Suprapubic skin (tissue), 4 donors: ENCODE results near the gene TPPP2.

ENCODE experiments used
- POLR2A ChIP-seq, 2 donors: fragments of 450-650 bp; IDR thresholded peaks; one replicate each; pipeline ENCODE4 v1.6.1; 2017; ENCODE audit warnings: antibody characterized with exemption in 2 of 2, mild to moderate bottlenecking in 2 of 2, moderate library complexity in 2 of 2
- POLR2AphosphoS5 ChIP-seq, 3 donors: sonication (generic); formaldehyde crosslinking; IDR thresholded peaks; one replicate each; pipeline ENCODE4 v1.6.1; 2017; ENCODE audit warnings: antibody characterized with exemption in 3 of 3
- TF ChIP-seq, protein P1 (sequence below), 2 donors: fragments of 200-600 bp in 1 of 2; fragments of 450-650 bp in 1 of 2; sonication (generic) in 1 of 2; IDR thresholded peaks; one replicate each; pipeline ENCODE4 v1.5.1; 2016 to 2019; ENCODE audit warnings: antibody characterized with exemption in 2 of 2, mild to moderate bottlenecking in 1 of 2, moderate library complexity in 1 of 2

DNA sequence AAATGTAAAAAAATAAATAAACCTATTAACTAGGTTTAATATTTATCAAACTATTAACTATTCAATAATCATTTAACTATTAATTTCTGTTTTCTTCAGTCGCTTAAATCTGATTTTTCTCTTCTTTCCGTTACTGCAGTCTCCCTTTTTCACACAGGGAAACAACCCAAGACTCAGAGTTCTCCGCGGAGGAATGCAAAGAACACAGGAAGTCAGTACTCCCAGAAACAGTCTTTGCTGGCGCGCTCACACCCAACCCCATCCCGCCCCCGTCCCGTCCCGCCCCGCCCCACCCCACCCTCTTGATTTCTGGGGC lies 40.6 kb upstream of the TPPP2 start:
- TF ChIP-seq POLR2AphosphoS5 (IDR thresholded peaks at IDR 0.05) = no peak
- TF ChIP-seq, protein P1, sequence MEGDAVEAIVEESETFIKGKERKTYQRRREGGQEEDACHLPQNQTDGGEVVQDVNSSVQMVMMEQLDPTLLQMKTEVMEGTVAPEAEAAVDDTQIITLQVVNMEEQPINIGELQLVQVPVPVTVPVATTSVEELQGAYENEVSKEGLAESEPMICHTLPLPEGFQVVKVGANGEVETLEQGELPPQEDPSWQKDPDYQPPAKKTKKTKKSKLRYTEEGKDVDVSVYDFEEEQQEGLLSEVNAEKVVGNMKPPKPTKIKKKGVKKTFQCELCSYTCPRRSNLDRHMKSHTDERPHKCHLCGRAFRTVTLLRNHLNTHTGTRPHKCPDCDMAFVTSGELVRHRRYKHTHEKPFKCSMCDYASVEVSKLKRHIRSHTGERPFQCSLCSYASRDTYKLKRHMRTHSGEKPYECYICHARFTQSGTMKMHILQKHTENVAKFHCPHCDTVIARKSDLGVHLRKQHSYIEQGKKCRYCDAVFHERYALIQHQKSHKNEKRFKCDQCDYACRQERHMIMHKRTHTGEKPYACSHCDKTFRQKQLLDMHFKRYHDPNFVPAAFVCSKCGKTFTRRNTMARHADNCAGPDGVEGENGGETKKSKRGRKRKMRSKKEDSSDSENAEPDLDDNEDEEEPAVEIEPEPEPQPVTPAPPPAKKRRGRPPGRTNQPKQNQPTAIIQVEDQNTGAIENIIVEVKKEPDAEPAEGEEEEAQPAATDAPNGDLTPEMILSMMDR (IDR thresholded peaks at IDR 0.05) = no peak
- TF ChIP-seq POLR2A (IDR thresholded peaks at IDR 0.05) = no peak
